ENCODE measurements around the gene KIF4B.
"Not testable (repeated sequence)": the region's sequence is repeated elsewhere in the genome, so short reads cannot be mapped to it uniquely, and the experiment has no call there.

The KIF4B gene

GRCh38 chr5:155004138-155004744 lies 9.3 kb upstream of the KIF4B start:
- Histone ChIP-seq H3K4me3 (ENCODE audit: severe bottlenecking) (no peak overlapping the region), H3K36me3 (ENCODE audit: low read depth) (no peaks in the 10 kb centered on the region), H3K4me1 (ENCODE audit: insufficient read depth, poor library complexity, severe bottlenecking) (peaks cover 4% of the 10 kb centered on the region), H3K27ac (ENCODE audit: poor library complexity, severe bottlenecking) (no peak overlapping the region), H3K9me3 (ENCODE audit: severe bottlenecking) (no peaks in the 10 kb centered on the region), H3K27me3 (ENCODE audit: insufficient read depth, poor library complexity, severe bottlenecking) (no peaks in the 10 kb centered on the region)
- TF ChIP-seq CTCF (IDR thresholded peaks at IDR 0.05; ENCODE audit: poor library complexity, severe bottlenecking) = peak; percentile 83
- ATAC-seq (ENCODE audit: low read depth) (peak; percentile 70), DNase-seq (ENCODE audit: low spot score) (no peak)

GRCh38 chr5:155006265-155006664 lies 7.3 kb upstream of the KIF4B start:
- ATAC-seq (ENCODE audit: low read depth); H3K4me3 ChIP-seq (ENCODE audit: severe bottlenecking); H3K36me3 ChIP-seq (ENCODE audit: low read depth); H3K27ac ChIP-seq (ENCODE audit: poor library complexity, severe bottlenecking); H3K27me3 ChIP-seq (ENCODE audit: insufficient read depth, poor library complexity, severe bottlenecking); H3K4me1 ChIP-seq (ENCODE audit: insufficient read depth, poor library complexity, severe bottlenecking); DNase-seq (ENCODE audit: low spot score); H3K9me3 ChIP-seq (ENCODE audit: severe bottlenecking): not testable (repeated sequence)

GRCh38 chr5:155008669-155009068 lies 4.9 kb upstream of the KIF4B start:
- ATAC-seq (ENCODE audit: low read depth) (no peak), DNase-seq (ENCODE audit: low spot score) (no peak)
- TF ChIP-seq CTCF (IDR thresholded peaks at IDR 0.05; ENCODE audit: poor library complexity, severe bottlenecking) = no peak
- Histone ChIP-seq H3K27me3 (ENCODE audit: insufficient read depth, poor library complexity, severe bottlenecking) (no peaks in the 10 kb centered on the region), H3K9me3 (ENCODE audit: severe bottlenecking) (no peaks in the 10 kb centered on the region), H3K27ac (ENCODE audit: poor library complexity, severe bottlenecking) (no peak overlapping the region), H3K4me1 (ENCODE audit: insufficient read depth, poor library complexity, severe bottlenecking) (no peaks in the 10 kb centered on the region), H3K4me3 (ENCODE audit: severe bottlenecking) (no peak overlapping the region), H3K36me3 (ENCODE audit: low read depth) (no peaks in the 10 kb centered on the region)

- no peak overlapping the region for H3K4me3 ChIP-seq (ENCODE audit: severe bottlenecking)
- no peak overlapping the region for H3K27ac ChIP-seq (ENCODE audit: poor library complexity, severe bottlenecking)
- no peak for DNase-seq (ENCODE audit: low spot score)
- no peak for ATAC-seq (ENCODE audit: low read depth)
- H3K27me3 ChIP-seq (ENCODE audit: insufficient read depth, poor library complexity, severe bottlenecking) = no peaks in the 10 kb centered on the region
- H3K36me3 ChIP-seq (ENCODE audit: low read depth) = no peaks in the 10 kb centered on the region
- no peak for TF ChIP-seq CTCF (IDR thresholded peaks at IDR 0.05; ENCODE audit: poor library complexity, severe bottlenecking)
- no peaks in the 10 kb centered on the region for H3K9me3 ChIP-seq (ENCODE audit: severe bottlenecking)
- H3K4me1 ChIP-seq (ENCODE audit: insufficient read depth, poor library complexity, severe bottlenecking) = no peaks in the 10 kb centered on the region
These were observed 2.7 kb upstream of the KIF4B start for GRCh38 chr5:155010881-155011280.

GRCh38 chr5:155015239-155015638 lies 1.7 kb downstream of the KIF4B start:
- Histone ChIP-seq H3K4me1 (ENCODE audit: insufficient read depth, poor library complexity, severe bottlenecking) (no peaks in the 10 kb centered on the region), H3K27ac (ENCODE audit: poor library complexity, severe bottlenecking) (no peak overlapping the region), H3K4me3 (ENCODE audit: severe bottlenecking) (no peak overlapping the region), H3K9me3 (ENCODE audit: severe bottlenecking) (no peaks in the 10 kb centered on the region), H3K27me3 (ENCODE audit: insufficient read depth, poor library complexity, severe bottlenecking) (no peaks in the 10 kb centered on the region), H3K36me3 (ENCODE audit: low read depth) (no peaks in the 10 kb centered on the region)
- no peak for ATAC-seq (ENCODE audit: low read depth)
- no peak for DNase-seq (ENCODE audit: low spot score)
- no peak for TF ChIP-seq CTCF (IDR thresholded peaks at IDR 0.05; ENCODE audit: poor library complexity, severe bottlenecking)
